ENCODE measurements around the gene PCBP3. TPM values are rescaled to one million over a fixed set of nuclear protein-coding genes. Genes with fewer than 3 reads are reported as not detected.

PCBP3 gene
- total and polyA plus RNA-seq, 2 donors (not counting 3 experiments of a cell fraction or from before 2014, with no cell fraction given), result 0.06 to 1.1 TPM

DNA sequence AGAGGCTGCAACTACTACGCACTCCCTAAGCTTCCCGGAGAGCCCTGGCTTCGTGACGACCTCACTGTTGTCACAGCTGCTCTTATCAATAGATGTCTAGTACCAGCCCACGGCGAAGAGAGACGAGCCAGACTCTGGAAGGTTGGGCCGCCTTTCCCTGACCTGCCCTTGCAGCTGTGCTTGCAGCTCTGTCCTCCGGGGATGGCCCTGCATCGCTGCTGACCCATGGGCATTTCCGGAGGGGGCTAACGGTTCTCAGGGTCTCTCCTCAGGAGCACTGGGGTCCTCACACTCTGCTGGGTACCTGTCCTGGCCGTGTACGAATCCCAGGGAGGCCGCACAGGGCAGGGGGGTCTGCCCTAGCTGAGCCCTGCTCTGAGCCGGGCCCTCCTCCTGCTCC lies 244.3 kb downstream of the PCBP3 start:
- H3K9me1 ChIP-seq (replicated peaks; ENCODE audit: control insufficient read depth, extremely low read depth, insufficient read depth, low read length), result no peaks in the 10 kb centered on the region
- BruUV-seq (replicated peaks), result no TSS peak
- H3K4me3 ChIP-seq (replicated peaks in 1 of 3; ENCODE audit: insufficient read depth in 1 of 3, low read depth in 1 of 3, low read length in 3 of 3), result no peak overlapping the region
- no peaks in the 10 kb centered on the region for H3K79me2 ChIP-seq (ENCODE audit: control insufficient read depth, insufficient read depth, low read length)
- ChIA-PET CTCF (interaction anchor here (3.1 kb wide), 1 partner anchor 8 kb away, joined by 20 read pairs; no protein-coding TSS in a partner anchor), POLR2A (no interaction called here)
- H3K9me3 ChIP-seq (replicated peaks; ENCODE audit: control insufficient read depth, insufficient read depth, low read length), result no peaks in the 10 kb centered on the region
- FAIRE-seq, result no peak
- no peaks in the 10 kb centered on the region for H3K4me1 ChIP-seq (ENCODE audit: control insufficient read depth, extremely low read depth, insufficient read depth, low read length)
- no peak overlapping the region for H3K27ac ChIP-seq (ENCODE audit: insufficient read depth, low read depth, low read length)
- H3K4me2 ChIP-seq (ENCODE audit: insufficient read depth, low read length), result no peak overlapping the region
- no peaks in the 10 kb centered on the region for H4K20me1 ChIP-seq (replicated peaks; ENCODE audit: control insufficient read depth, extremely low read depth, insufficient read depth, low read length)
- no peak for DNase-seq (ENCODE audit: low read depth, low spot score)
- H3K27me3 ChIP-seq (ENCODE audit: control insufficient read depth in 2 of 2, insufficient read depth in 2 of 2, low read length in 2 of 2), result peaks cover 2 to 5% of the 10 kb centered on the region in 2 experiments
- no peak overlapping the region for H2AFZ ChIP-seq (ENCODE audit: low read depth, low read length)
- no peaks in the 10 kb centered on the region for H3K36me3 ChIP-seq (ENCODE audit: control insufficient read depth in 2 of 2, extremely low read depth in 1 of 2, insufficient read depth in 2 of 2, low read length in 2 of 2)
- dilution Hi-C loops (cut with MboI; ENCODE audit: extremely low pct_ligation_motif_present, low sequenced_read_pairs) (no loop called here), intact Hi-C loops (cut with micrococcal nuclease) (no loop called here)
- TF ChIP-seq GATA2 (IDR thresholded peaks at IDR 0.05; ENCODE audit: insufficient read depth, insufficient read length, low read depth, low read length) (no peak), POLR2A (IDR thresholded peaks at IDR 0.05; ENCODE audit: low read depth, low read length) (no peak), MYC (IDR thresholded peaks at IDR 0.05; ENCODE audit: low read depth, low read length) (no peak), FOS (IDR thresholded peaks at IDR 0.05; ENCODE audit: borderline replicate concordance, insufficient read depth, low read length) (no peak)
- TF ChIP-seq, protein P1, sequence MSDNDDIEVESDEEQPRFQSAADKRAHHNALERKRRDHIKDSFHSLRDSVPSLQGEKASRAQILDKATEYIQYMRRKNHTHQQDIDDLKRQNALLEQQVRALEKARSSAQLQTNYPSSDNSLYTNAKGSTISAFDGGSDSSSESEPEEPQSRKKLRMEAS (IDR thresholded peaks at IDR 0.05; ENCODE audit: insufficient read depth, insufficient read length), result no peak
- TF ChIP-seq, protein P2, sequence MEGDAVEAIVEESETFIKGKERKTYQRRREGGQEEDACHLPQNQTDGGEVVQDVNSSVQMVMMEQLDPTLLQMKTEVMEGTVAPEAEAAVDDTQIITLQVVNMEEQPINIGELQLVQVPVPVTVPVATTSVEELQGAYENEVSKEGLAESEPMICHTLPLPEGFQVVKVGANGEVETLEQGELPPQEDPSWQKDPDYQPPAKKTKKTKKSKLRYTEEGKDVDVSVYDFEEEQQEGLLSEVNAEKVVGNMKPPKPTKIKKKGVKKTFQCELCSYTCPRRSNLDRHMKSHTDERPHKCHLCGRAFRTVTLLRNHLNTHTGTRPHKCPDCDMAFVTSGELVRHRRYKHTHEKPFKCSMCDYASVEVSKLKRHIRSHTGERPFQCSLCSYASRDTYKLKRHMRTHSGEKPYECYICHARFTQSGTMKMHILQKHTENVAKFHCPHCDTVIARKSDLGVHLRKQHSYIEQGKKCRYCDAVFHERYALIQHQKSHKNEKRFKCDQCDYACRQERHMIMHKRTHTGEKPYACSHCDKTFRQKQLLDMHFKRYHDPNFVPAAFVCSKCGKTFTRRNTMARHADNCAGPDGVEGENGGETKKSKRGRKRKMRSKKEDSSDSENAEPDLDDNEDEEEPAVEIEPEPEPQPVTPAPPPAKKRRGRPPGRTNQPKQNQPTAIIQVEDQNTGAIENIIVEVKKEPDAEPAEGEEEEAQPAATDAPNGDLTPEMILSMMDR (IDR thresholded peaks at IDR 0.05; ENCODE audit: extremely low read depth in 1 of 2, insufficient read depth in 1 of 2, low read depth in 1 of 2, low read length in 2 of 2), result no peak
- no peak overlapping the region for H3K9ac ChIP-seq (replicated peaks; ENCODE audit: extremely low read depth, insufficient read depth, low read length)

Data from endothelial cell of umbilical vein (primary cell).